ELR (cell line): Measurements from ENCODE around the gene ARID1B.
A peak's percentile ranks its signal among the peaks of the same experiment; 100 is the strongest.

Source experiments
- DNase-seq: peaks from one replicate; pipeline ENCODE4 v3.0.0-alpha.2; 2015; ENCODE audit warnings: low read depth

ARID1B gene

DNA sequence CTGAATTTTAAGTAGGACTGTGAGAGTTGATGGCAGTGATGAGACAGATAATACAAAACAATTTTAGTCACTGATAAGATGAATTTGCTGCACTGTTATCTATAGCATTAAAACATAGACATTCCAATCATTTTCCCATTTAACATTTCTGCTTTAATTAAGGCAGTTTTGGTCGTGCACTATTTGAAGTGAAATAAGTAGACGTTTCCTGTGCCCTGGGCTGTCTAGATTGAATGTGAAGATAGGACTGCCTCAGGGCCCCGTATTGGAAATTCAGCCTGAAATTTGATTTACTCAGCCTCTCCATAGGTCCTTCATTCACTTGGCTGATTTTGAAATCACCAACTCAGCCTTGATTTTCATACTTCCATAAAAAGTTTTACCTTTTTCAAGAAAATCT, 48.3 kb downstream of the ARID1B start:
- peak; percentile 8 for DNase-seq

GRCh38 chr6:156826290-156826955, 49.2 kb downstream of the ARID1B start:
- DNase-seq, result no peak

DNA sequence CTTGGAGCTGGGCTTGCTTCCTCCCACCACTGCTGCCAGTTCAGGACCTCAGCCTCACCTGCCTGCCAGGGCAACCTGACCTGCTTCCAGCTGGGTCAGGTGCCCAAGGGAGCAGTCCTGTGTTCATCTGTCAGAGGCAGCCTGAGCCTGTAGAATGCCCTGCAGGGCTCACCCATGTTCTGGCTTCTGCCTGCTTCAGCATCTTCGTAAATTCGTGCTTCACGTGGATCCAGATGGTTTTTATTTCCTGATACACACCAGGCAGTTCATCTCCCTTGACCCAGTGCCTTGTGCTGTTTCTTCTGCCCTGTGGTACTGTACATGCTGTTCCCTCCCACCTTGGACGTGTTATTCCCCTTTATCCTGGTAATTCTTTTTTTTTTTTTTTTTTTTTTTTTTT, 50.2 kb downstream of the ARID1B start:
- DNase-seq, result peak; percentile 8

DNA sequence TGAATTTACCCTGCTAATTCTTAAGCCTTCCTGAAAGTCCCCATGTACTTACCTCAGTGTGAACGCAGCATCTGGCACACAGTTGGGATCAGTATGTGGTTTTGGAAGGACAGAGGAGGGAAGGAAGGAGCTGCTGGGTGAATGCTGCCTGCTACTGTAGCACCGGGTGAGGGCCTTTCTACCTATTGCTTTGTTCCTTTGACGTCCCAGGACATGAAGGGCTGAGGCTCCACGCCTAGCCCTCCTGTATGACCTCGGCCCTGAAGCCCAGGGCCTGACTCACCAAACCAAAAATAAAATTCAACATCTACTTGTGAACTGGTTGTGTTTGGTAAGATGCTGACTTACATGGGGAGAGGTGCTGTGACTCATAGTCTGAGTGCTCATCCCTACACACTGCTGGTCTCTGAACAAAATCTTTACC, 51.1 kb downstream of the ARID1B start:
- peak; percentile 89 for DNase-seq

DNA sequence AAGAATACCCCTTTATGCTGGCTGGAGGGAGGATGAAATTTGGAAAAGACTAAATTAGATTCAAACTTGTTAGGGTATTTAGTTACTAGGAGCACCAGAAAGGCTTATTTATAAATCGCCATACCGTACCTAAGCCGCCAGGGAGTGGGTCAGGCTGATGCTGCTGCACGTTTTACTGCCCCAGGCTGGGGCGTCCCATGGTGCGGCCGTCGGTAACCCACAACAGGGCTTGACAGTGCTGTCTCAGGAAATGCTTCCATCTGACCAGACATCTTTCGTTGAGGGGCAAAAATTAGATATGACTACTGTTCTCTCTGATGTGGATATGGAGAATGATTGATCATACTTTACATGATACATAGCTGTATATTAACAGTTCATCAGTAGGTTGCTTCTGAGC, 52.9 kb downstream of the ARID1B start:
- DNase-seq, result no peak

DNA sequence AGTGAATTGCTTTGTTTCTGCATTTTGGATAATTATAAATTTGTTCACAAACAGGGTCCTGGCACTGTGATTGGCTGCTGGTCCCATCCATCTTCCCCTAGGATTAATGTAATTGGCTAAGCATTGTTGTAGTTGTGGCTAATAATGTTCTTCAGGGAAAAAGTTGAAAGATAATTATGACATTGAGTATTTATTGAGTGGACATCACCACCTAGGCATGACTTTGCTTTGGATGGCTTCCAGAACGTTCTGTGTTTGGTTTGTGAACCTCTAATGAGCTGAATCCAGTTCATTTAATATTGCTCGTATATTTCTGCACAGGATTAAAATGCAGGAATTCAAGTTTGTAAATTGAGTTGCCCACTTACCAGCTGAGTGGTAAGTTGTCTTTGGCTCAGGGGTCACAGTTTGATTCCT, 55.1 kb downstream of the ARID1B start:
- peak; percentile 55 for DNase-seq

GRCh38 chr6:156832669-156833068, 55.5 kb downstream of the ARID1B start:
- no peak for DNase-seq

GRCh38 chr6:156833755-156834154, 56.6 kb downstream of the ARID1B start:
- no peak for DNase-seq

DNA sequence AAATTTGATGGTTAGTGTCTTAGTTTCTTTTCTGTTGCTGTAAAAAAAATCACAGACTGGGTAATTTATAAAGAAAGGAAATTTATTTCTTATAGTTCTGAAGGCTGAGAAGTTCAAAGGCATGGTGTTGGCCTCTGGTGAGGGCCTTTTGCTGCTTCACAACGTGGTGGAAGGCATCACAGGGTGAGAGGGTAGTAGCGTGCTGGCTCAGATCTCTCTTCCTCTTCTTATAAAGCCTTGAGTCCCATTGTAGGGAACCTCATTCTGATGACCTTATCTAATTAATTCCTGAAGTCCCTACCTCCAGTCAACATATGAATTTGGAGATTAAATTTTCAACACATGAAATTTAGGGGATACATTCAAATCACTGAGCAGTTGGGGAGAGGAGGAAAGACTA, 62.0 kb downstream of the ARID1B start:
- DNase-seq, result no peak

- peak; percentile 41 for DNase-seq
Observed at GRCh38 chr6:156839591-156840001, 62.4 kb downstream of the ARID1B start.

- DNase-seq, result no peak
Observed at GRCh38 chr6:156840136-156840535, 63.0 kb downstream of the ARID1B start.

GRCh38 chr6:156840606-156841005, 63.4 kb downstream of the ARID1B start:
- peak; percentile 49 for DNase-seq

DNA sequence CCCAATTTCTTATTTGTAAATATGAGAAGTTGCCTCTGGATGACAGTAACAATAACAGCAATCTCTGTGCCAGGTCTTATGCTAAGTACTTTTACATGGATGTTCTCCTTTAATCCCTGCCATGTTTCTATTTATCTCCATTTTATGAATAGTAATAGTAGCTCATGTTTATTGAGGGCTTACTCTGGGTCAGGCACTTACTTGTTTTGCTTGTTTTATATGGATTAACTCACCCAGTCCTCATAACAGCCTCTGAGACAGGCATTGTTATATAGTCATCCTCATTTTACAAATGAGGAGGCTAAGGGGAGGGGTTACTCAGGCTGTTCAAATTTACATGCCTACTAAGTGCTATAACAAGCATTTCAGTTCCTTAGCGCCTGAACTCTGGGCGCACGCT, 64.3 kb downstream of the ARID1B start:
- no peak for DNase-seq

DNA sequence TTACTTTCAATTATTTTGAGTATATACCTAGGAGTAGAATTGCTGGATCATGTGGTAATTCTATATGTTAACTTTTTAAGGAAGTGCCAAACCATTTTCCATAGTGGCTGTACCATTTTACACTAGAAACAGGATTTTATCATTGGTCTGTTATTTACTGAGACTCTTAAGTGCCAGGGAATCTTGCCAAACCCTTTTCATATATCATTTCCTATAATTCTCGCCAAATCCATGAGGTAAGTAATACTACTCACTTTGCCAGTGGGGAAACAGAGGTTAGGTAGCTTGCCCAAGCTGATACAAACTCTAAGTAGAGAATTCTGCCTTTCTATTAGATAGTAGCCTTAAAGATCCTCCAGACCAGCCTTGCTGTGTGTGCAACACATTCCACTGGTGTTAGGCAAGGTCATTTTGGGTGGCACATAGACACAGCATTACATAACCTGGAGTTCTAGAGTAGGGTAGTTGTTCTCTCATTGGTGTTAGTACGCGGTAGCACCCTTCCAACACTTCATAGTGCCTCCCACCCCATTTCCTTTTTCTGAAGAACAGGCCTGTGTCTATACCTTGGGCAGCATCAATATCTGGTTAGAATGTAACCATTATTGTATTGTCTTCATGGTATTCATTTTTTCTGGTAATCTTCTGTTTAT, 65.5 kb downstream of the ARID1B start:
- DNase-seq, result no peak

- no peak for DNase-seq
Observed at GRCh38 chr6:156844089-156844488, 66.9 kb downstream of the ARID1B start.

- DNase-seq, result no peak
Observed at GRCh38 chr6:156845454-156846155, 68.4 kb downstream of the ARID1B start.

DNA sequence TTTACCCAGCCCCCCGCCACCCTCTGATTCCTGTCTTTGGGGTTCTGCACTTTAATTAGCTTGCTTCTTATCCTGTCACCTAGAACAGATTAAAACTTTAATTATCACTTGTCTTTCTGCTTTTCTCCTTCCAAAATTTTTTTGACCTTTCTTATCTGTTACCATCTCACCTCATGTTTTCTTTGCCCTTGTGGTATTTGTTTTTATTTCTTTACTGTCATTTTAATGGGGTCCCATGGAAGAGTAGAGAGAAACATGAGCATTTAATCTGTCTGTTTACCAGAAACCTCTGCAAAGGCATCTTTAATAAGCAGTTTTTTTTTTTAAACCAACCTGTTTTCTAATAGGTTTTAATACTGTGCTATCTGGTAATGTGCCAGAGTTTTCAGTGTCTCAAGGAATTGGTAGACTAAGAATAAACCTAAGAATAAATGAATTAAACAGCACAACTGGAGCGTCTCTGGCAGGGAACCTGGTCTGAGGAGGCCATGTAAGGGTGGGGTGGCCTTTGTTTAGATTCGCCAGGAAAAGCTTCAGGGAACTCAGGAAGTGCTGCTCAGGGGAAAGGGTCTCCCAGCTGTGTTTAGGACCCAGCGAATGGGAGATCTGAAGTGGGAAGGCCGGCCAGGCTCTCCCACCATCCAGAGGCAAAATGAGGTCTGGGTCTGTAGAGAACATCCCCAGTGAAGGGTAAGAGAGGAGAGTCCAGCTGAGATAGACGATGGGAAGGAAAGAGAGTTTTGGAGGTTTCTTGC, 69.8 kb downstream of the ARID1B start:
- DNase-seq, result no peak

DNA sequence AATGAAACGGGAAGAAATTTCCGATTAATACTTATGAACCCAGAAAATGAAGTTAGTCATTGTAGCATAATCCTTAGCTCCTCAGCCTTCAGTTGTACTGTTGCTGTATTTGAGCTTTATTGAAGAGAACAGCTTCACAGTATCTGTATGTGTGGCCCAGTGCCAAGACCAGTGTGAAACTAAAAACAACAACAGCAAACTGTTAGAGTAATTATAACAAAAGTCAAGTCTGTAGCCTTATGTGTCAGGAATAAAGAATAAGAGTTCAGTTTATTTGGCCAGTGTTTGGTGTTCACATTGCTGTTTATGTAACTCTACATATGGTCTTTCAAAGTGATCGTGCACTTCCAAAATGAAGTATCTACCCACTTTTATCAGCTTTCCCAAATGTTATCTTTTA, 70.9 kb downstream of the ARID1B start:
- DNase-seq, result no peak

GRCh38 chr6:156848533-156848932, 71.4 kb downstream of the ARID1B start:
- peak; percentile 27 for DNase-seq

DNA sequence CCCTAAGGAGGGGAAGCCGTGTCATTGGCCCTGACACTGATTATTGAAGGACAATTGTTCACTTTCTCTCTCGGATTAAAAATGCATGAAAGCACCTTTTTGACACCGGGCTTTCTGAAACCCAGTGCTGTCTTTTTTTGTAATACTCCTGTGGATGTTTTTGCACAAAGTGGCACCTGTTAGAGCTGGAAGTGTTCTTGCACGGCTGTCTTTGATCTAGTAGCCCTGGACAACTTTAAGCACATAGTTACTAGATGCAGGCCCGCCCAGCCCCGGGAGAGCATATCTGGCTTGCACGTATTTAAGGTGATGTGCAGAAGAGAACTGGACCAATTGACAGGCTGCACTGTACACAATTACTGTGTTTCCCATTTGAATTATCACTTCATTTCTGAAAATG, 72.6 kb downstream of the ARID1B start:
- DNase-seq, result no peak

- no peak for DNase-seq
Observed at GRCh38 chr6:156850353-156850752, 73.2 kb downstream of the ARID1B start.

DNA sequence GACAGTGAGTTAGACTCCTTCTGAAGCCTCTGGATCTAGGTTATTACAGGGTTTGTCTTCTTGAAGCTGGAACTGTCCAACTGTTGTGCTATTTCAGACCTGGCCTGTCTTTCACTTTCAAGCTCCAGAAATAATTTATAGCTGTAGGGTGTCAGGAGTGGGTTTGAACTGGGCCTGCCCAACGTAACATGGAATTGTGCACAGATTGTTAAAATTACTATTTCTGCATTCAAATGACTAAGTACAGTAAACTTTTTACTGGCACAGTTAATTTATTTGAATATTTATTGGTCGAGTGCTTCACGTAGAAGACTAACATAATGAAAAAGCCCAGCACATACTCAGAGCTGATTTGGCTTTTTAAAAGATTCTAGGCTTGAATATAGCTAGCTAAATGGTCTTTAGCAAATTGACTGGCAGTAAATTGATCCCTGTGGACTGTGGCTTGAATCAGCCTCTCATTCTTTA, 74.3 kb downstream of the ARID1B start:
- DNase-seq, result no peak
